HG03432 (cell line): Measurements from ENCODE around the gene RSAD2.
"Not testable (repeated sequence)": the region's sequence is repeated elsewhere in the genome, so short reads cannot be mapped to it uniquely, and the experiment has no call there.

Experiments
- ATAC-seq: cut with Tn5 transposase; IDR thresholded peaks from one replicate; pipeline ENCODE4 v1.9.1; 2021; ENCODE audit warnings: mild to moderate bottlenecking, moderate library complexity; ENCODE audit not compliant: unreplicated experiment

Gene RSAD2

DNA sequence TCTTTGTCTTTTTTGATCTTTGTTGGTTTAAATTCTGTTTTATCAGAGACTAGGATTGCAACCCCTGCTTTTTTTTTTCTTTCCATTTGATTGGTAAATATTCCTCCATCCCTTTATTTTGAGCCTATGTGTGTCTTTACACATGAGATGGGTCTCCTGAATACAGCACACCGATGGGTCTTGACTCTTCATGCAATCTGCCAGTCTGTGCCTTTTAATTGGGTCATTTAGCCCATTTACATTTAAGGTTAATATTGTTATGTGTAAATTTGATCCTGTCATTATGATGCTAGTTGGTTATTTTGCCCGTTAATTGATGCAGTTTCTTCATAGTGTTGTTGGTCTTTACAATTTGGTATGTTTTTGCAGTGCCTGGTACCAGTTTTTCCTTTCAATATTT is 25.0 kb downstream of the RSAD2 start:
- not testable (repeated sequence) for ATAC-seq

DNA sequence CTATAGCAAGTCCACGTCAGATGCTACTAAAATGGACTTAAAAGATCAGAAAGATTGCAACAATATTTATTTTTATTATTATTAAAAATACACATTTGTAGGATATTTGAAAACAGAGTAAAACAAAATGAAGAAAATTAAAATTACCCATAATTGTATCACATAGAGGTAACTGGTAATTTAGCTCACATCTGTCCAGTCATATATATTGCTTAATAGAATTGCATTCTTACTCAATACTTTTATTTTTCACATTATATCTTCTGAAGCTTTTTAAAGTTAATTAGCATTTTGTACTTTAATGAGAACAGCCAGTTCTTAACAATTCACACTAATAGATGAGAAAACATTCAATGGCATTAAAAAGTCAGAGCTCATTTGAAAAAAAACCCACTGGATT is 28.1 kb downstream of the RSAD2 start:
- ATAC-seq, result no peak

DNA sequence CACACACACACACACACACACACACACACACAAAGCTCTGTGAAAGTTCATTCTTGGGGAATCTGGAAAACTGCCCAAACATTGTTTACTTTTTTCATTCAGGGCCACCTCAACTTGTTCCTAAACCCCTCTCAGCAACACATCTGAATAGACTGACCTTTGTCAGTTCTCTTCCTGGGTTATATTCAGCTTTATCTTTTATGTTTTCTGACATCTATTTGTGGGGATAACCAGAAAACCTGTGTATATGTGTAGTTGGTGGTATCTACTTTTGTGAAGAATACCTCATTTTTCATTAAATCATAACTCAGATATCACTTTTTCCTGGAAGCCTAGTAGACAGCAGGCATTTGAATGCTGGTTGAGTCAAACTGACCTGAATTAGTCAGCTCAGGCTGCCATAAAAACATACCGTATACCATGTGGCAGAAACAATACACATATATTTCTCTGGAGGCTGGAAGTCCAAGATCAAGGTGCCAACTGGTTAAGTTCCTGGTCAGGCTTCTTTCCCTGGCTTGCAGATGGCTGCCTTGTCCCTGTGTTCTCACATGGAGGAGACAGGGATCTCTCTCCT is 28.7 kb downstream of the RSAD2 start:
- ATAC-seq, result no peak

DNA sequence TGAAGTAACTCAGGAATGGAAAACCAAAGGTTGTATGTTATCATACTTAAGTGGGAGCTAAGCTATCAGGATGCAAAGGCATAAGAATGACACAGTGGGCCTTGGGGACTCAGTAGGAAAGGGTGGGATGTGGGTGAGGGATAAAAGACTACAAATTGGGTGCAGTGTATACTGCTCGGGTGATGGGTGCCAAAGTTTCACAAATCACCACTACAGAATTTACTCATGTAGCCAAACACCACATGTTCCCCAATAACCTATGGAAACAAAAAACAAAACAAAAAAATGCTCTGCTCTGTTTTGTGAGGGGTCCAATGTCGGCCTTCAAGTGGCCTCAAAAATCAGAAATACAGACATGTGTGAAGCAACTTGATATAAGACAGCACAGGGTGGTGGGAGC is 30.7 kb downstream of the RSAD2 start:
- no peak for ATAC-seq

DNA sequence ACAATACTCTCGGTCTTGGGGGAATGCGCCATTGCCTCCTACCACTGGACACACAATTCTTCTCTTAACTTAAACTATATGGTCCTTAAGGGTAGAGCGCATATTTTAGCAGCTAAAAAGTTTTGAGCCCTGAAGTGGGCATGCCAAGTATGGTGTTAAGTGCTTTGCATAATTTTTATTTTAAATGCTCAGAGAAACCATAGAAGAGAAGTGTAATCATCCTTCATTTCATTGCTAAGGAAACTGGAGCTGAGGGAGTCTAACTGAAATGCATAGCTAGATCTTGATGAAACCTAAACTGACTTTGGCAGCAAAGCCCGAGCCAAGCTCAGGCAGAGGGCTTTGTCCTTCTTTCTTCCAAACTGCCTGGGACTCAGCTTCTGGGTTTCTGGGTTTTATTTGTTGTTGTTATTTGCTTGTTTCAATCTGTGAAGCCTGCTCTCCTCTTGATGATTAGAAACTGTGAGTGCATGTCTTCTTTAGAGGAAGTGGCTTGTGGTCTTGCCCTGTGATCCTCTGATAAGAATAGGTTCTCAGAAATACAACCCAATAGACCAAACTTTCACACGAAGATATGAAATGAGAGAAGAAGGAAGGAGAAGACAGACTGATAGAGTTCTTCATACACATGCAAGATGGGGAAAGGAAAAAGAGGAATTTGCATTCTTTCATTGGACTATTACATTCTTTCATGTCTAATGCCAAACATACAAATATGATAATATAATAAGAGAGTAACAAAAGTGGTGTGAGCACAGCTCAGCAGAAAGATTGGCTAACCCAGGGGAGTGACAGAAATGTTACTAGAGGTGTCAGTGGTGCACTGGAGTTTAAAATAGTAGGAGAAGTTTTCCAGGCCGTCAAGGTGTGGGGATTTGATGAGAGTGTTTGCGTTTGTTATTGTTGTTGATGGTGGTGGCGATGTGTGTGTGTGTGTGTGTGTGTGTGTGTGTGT is 32.1 kb downstream of the RSAD2 start:
- peak; percentile 99 for ATAC-seq

DNA sequence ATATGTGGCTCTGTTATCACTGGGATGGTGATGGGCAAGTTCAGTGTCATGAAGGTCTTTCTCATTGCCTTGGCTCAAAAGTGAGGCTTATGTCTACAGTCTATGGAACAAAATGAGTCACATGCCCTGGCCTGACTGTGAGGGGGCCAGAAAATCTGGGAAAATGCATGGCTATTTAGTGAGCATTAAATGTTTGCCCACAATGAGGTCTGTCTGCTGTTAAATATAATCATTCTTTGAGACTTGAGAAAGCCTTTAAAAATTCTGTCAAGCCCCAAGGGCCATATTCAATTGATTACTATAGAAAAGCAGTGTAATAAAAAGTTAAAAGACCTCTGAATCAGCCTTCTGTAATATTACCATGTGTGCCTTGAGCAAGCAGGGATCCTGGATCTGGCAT is 34.1 kb downstream of the RSAD2 start:
- no peak for ATAC-seq

DNA sequence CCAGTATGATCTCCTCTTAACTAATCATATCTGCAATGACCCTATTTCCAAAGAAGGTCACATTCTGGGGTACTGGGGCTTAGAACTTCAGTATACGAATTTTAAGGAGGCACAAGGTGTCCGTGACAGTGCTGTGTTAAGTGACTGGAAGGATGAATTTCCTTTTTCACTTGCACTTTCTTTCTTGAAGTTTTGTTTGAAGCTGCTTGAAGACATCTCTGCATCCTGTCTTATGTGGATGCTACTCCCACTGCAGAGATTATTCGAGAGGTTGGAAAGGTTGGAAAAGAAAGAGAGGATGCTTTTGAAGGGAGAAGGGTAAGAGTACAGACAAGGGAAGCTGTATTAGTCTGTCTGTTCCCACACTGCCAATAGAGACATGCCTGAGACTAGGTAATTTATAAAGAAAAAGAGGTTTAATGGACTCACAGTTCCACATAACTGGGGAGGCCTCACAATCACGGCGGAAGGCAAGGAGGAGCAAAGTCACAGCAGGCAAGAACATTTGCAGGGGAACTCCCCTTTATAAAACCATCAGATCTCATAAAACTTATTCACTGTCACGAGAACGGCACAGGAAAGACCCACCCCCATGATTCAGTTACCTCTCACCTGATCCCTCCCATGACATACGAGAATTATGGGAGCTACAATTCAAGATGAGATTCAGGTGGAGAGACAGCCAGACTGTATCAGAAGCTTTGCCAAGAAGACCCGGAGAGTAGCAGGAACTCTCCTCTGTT is 36.0 kb downstream of the RSAD2 start:
- ATAC-seq, result no peak

DNA sequence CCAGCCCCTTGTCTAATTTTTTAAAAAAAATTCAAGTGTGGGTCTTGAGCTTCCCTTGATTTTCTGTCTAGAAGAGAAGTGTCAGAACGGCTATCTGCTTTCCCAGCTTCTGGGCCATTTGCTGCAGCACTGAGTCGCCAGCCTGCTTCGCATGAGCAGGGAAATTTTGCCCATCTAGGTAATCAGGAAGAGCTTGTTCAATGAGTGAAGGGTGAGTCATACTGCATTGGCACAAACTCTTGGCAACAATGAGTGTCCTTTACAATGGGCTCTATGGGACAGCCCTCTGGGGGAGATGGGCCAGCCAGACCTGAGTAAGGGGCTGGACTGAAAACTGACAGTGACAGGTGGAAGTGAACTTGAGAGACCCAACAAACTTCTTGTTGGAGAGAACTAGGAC is 37.3 kb downstream of the RSAD2 start:
- ATAC-seq, result no peak

DNA sequence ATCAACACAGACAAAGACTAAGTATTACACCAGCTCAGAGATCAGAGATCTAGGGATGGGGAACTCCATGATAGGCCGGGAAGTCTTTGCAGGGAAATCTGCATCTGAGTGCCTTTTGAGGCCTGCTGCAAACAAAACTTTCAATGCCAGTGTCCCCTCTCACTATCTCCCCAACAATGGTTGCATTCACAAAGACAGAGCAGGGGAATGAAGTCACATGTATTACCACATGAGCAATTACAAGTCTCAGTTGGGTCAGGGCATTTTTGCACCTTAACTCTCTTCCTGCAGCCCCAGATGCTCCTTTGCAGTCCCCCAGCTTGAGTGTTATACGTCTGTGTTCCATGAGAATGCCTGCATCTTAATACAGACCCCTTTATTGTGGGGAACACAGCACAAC is 37.8 kb downstream of the RSAD2 start:
- ATAC-seq, result no peak

DNA sequence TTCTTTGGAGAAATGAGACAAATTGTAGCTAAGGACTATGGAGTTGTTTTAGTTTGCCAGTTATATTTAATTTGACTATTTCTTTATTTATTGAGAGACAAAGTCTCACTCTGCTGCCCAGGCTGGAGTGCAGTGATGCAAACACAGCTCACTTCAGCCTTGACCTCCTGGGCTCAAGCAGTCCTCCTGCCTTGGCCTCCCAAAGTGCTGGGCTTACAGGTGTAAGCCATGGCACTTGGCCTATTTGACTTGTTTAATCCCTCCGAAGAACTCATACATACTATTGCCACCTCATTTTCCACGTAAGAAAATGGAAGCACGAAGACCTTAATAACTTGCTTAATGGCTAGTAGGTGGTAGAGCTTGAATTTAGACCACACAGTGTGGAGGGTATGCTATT is 38.6 kb downstream of the RSAD2 start:
- ATAC-seq, result no peak

DNA sequence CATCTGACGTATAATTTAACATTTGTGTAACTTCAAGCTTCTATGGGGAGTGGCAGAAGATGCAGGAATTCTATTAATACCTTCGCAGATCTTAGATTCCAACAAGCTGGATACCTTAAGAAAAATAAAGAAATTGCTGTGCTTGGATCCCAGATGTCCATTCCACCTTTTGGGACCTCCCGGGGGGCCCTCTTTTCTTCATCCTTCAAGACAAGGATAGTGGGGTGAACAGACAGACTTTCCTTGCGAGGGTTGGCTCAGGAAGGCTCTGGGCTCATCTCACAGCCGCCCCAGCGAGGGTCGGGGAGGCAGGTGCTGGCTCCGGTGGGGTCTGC is 39.1 kb downstream of the RSAD2 start:
- ATAC-seq, result no peak

DNA sequence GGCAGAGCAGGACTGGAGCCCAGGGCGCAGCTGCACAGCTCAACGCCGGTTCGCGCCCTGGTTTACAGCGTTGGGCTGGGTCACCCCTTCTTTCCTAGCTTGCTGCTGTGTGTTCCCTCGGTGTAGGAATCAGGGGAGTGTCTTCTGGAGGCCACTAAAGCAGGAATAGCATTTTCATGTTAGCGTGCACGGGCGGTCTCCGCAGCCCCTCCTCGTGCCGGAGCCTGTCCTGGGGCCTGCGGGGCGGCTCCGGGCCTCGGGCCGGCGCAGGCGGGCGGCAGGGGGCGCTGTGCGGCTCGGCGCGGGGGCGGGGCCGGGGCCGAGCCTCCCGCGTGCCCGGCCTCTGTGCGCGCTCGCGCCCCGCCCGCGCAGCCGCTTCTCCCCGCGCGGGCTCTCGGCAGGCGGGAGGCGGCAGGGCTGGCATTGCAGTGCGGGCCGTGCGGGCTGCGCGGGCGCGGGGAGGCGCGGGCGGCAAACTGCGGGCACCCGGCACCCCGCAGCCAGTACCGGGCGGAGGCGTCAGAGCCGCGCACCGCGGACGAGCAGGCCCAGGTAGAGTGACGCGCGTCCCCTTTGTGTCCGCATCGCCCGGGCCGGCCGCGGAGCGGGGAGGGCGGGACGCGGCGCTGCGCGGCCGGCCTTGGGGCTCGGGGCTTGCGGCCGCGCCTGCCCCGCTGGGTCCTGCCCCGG is 39.6 kb downstream of the RSAD2 start, which contains the start of gene RNF144A:
Gene RNF144A, plus strand, starts transcription at position 342 of the 690 bp plus-strand sequence. CDS start 79,515 bp downstream, outside the sequence.
- peak; percentile 86 for ATAC-seq

DNA sequence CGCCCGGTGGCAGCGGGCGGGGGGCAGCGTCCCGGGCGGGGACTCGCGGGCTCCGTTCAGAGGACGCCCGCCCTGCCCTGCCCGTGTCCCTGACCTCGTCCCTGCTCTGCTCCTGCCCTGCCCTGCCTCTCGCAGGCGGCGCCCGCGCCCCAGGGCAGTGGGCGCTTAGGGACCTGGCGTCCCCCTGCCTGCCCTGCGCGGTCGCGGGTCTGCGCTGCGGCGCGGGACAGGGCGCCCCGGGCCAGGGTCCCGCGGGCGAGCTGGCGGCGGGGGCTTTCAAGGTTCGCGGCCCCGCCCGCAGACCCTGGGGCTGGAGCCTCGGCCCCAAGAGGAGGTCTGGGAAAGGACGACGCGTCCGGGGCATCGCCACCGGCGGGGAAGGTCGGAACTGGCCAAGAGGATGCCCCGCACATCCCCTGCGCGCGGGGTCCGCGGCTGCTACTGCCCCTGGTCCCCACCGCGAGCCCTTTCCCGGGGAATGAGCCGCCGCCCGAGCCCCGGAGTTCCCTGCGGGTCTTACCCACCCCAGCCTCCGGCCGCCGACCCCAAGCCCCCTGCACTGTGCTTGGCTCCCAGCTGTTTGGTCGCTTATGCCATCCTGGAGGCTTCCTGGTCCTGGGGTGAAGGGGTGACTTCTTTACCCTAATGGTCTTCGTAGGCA is 40.3 kb downstream of the RSAD2 start:
- ATAC-seq, result peak; percentile 40

DNA sequence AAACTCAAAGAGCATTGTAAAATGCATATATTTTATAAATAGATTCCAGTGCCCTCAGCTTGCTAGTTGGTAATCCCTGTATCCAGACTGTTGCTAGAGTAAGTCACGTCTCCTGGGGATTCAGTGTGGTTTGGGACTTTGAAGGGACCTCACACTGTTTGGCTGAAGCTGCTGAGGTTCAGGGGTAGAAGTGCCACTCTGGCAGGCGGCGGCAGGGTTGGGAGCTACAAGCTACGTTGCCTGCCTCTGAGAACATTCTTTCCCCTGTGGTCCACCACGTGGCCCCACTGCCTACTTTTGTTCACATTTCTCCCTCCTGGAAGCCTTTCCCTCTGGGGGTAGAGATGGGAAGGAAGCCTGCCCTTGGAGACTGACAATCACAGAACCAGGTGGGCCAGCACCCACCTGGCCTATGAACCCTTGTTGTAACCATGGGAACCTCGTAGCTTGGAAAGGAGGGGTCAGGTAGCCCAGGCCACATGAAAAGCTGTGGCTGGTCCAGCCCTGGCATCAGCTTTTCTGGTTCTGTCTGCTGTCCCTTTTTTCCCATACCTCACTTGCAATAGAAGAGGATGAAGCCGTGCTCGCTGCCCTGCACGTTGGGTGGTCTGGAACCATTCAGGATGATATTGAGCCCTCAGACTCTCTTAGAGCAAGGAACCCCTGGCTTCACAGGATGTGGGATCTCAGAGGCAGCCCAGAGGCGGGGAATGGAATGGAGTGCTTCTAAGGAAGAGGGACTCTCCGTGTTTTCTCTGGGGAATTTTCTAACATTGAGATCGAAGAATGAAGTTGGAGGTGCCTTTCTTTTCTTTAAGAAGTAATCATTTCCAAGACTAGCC is 42.5 kb downstream of the RSAD2 start:
- ATAC-seq, result no peak

DNA sequence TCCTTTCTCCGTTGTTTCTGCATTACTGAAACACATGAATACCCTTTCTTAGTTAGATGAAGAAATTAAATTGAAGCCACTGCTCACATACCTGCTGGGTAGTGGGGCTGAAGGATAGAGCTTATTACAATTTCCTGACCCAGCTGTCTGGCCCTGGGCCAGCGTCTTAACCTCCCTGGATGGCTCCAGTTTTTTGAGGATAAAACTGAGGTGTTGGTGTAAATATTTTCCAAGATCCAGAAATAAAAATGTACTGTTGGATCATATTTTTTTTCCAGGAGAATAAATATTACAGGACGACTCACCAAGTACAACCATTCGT is 43.1 kb downstream of the RSAD2 start:
- no peak for ATAC-seq

DNA sequence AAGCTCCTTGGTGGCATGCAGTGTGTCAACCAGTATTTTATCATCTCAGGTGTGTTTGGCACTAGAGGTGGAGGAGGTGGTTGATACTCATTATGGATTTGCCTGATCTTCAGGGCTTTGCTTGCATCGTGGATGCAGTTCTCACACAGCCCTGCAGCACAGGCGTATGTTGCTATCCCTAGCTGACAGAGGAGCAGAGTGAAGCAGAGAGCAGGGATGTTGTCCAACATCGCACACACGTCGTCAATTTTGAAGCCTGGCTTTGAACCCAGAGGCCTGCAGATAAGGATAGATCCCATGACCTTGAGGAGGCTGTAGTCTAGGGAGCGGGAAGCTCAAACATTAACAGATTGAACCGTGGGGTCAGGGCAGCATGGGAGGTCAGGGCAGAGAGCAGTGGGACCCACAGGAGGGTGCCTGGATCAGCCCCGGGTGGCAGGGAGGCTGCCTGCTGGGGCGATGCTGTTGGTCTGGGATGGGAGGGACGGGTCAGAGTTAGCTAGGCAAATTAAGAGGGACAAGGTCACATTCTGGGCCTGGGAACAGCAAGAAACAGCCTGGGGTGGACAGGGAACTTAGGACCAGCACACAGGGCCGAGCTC is 43.8 kb downstream of the RSAD2 start:
- no peak for ATAC-seq

DNA sequence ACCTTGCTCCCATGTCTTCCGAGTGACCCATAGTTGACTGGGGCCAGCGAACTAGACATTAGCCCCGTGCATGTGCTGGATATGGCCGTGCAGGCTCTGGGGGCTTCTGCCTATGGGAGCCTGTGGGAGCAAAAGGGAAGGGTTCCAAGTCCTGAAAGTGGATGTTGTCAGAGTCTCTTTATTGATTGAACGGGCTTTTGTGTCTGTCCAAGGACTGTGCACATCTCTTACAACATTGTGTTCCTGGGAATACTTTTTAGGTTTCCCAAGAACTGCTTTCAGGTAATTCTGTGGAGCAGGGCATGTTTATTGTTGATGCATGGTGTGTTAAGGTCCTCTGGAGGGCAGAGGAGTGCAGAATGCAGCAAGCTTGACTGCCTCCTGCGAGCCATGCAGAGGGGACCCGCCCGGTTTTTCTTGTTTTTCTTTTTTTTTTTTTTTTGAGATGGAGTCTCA is 44.7 kb downstream of the RSAD2 start:
- no peak for ATAC-seq

DNA sequence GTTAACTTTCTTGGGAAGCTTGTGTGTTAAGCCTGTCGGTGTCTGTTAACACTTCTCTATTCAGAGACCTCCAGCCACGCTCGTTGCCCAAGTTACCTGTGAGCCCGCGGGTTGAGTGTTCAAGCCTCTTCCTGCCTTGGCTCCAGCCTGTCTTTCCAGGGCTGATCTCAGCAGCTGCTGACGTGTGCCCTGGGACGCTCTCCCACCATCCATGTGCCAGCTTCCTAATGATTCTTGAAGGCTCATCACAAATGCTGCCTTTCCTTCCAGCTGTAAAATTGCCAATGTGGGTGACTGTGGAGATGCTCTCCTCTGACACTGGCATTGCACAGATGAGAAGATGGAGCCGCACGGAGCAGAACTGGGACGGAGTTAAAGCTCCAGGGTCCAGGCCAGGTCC is 45.7 kb downstream of the RSAD2 start:
- ATAC-seq, result no peak
